ENCODE data around the gene HMGXB3. TPM values are rescaled to one million over a fixed set of nuclear protein-coding genes. Genes with fewer than 3 reads are reported as not detected.
A peak's percentile ranks its signal among the peaks of the same experiment; 100 is the strongest.

The HMGXB3 gene
- total and polyA plus RNA-seq, 2 of the 13 experiments (the other 11 are each of a cell fraction or from before 2014, with no cell fraction given) = 18.8 to 23.8 TPM

GRCh38 chr5:149988126-149988525 is 12.4 kb upstream of the HMGXB3 start:
- in situ Hi-C loops (cut with HindIII; ENCODE audit: extremely low pct_ligation_motif_present, low pct_unique_long_range_greater_than_20kb) (loop anchor here (5.0 to 25.0 kb wide), 3 partner anchors 36 to 351 kb away; no protein-coding TSS in a partner anchor), intact Hi-C loops (cut with micrococcal nuclease; ENCODE audit: unreplicated experiment) (no loop called here)
- Histone ChIP-seq H3K4me2 (ENCODE audit: low read depth, low read length) (no peak overlapping the region), H2AFZ (ENCODE audit: low read length) (no peak overlapping the region), H3K36me3 (replicated peaks in 1 of 2; ENCODE audit: control insufficient read depth in 1 of 2, insufficient read depth in 2 of 2, low read length in 2 of 2) (no peaks in the 10 kb centered on the region), H4K20me1 (ENCODE audit: insufficient read depth, low read length) (no peaks in the 10 kb centered on the region), H3K79me2 (ENCODE audit: insufficient read depth, low read length) (no peaks in the 10 kb centered on the region), H3K27me3 (ENCODE audit: control insufficient read depth in 1 of 2, insufficient read depth in 2 of 2, low read length in 2 of 2) (no peaks in the 10 kb centered on the region), H3K4me1 (ENCODE audit: insufficient read depth, low read length) (peaks cover 28% of the 10 kb centered on the region), H3K9me3 (ENCODE audit: low read length) (no peaks in the 10 kb centered on the region), H3K9ac (ENCODE audit: insufficient read depth, low read depth, low read length) (no peak overlapping the region), H3K27ac (ENCODE audit: extremely low read length, insufficient read depth, low read length) (no peak overlapping the region), H3K4me3 (replicated peaks in 1 of 3; ENCODE audit: insufficient read depth in 1 of 3, low read depth in 2 of 3, low read length in 3 of 3) (no peak overlapping the region)
- ATAC-seq (no peak), FAIRE-seq (no peak), DNase-seq (ENCODE audit: low spot score) (no peak)
- BruUV-seq (replicated peaks) = no TSS peak
- TF ChIP-seq CEBPB (IDR thresholded peaks at IDR 0.05; ENCODE audit: borderline replicate concordance, low read depth, low read length) (peak; percentile 38; the same call in 1 of the 2 replicates), CEBPG (CRISPR knock-in tag; IDR thresholded peaks at IDR 0.05) (peak; percentile 44; the same call in 1 of the 2 replicates), U2AF2 (IDR thresholded peaks at IDR 0.05; ENCODE audit: low read depth, low read length) (no peak), ZNF614 (CRISPR knock-in tag; IDR thresholded peaks at IDR 0.05; ENCODE audit: borderline replicate concordance) (no peak)
- ChIA-PET POLR2A (no interaction called here), CTCF (ENCODE audit: low intra/inter-chr PET ratio, low total read pairs) (no interaction called here)
- WGBS (ENCODE audit: low lambda C conversion rate) = 66% methylated on average over 5 of the region's 5 CpGs

DNA sequence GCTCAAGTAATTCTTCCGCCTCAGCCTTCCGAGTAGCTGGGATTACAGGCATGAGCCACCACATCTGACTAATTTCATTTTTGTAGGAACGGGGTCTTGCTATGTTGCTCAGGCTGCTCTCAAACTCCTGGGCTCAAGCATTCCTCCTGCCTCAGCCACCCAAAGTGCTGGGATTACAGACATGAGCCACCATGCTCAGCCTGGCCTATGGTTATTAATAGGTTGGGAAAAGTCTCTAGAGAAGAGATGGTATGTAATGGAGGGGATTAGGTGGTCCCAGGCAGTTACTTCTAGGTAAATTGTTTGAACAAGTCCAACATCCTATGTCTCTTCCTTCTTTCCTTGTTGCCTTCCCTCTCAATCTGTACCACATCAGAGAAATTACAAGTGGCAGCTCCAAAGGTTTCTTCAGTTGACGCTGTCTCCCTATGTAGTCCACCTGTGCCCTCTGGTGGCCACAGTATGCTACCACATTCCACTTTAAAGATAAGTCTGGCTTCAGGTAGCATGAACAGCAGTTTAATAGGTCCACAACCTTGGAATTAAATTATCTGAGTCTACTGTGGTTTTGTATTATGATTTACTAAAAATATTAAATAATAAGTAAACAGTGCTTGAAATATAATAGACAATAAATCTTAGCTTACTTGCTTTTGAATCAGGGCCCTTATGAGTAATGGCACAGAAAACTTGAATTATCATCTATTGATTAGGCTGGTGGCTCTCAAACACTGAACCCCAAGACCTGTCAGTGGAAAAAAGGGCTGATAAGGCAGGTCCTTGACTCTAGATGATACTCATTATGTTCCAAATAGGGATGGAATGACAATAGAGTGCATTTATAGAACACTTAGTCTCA is 9.8 kb upstream of the HMGXB3 start:
- Histone ChIP-seq H3K9ac (ENCODE audit: insufficient read depth, low read depth, low read length) (no peak overlapping the region), H3K9me3 (ENCODE audit: low read length) (no peaks in the 10 kb centered on the region), H3K79me2 (ENCODE audit: insufficient read depth, low read length) (no peaks in the 10 kb centered on the region), H2AFZ (ENCODE audit: low read length) (no peak overlapping the region), H3K4me1 (ENCODE audit: insufficient read depth, low read length) (peaks cover 19% of the 10 kb centered on the region), H3K27me3 (ENCODE audit: control insufficient read depth in 1 of 2, insufficient read depth in 2 of 2, low read length in 2 of 2) (no peaks in the 10 kb centered on the region), H4K20me1 (ENCODE audit: insufficient read depth, low read length) (no peaks in the 10 kb centered on the region), H3K27ac (ENCODE audit: extremely low read length, insufficient read depth, low read length) (no peak overlapping the region), H3K4me2 (ENCODE audit: low read depth, low read length) (no peak overlapping the region), H3K36me3 (replicated peaks in 1 of 2; ENCODE audit: control insufficient read depth in 1 of 2, insufficient read depth in 2 of 2, low read length in 2 of 2) (no peaks in the 10 kb centered on the region; a peak in 1 of 5 replicates), H3K4me3 (replicated peaks in 1 of 3; ENCODE audit: insufficient read depth in 1 of 3, low read depth in 2 of 3, low read length in 3 of 3) (no peak overlapping the region)
- intact Hi-C loops (cut with micrococcal nuclease; ENCODE audit: unreplicated experiment) (loop anchor here (1.0 to 5.0 kb wide), 5 partner anchors 30 to 156 kb away; partner anchors contain the start of gene SLC26A2), in situ Hi-C loops (cut with HindIII; ENCODE audit: extremely low pct_ligation_motif_present, low pct_unique_long_range_greater_than_20kb) (loop anchor here (10.0 to 25.0 kb wide), 2 partner anchors 56 to 353 kb away; no protein-coding TSS in a partner anchor)
- ChIA-PET CTCF (ENCODE audit: low intra/inter-chr PET ratio, low total read pairs) (interaction anchor here (1.1 to 3.7 kb wide), 7 partner anchors 40 to 157 kb away, joined by 3 to 27 read pairs (median 25); no protein-coding TSS in a partner anchor), POLR2A (interaction anchor here (0.6 to 1.1 kb wide), 3 partner anchors 10 to 39 kb away, joined by 4 read pairs; partner anchors contain the start of genes HMGXB3, SLC26A2 and TIGD6)
- ATAC-seq = peak; percentile 91
- BruUV-seq (replicated peaks) = no TSS peak
- DNase-seq (ENCODE audit: low spot score) = peak; percentile 76
- 50% methylated on average over 4 of the region's 4 CpGs for WGBS (ENCODE audit: low lambda C conversion rate)
- peak; percentile 86 for FAIRE-seq
- TF ChIP-seq CBX2 (IDR thresholded peaks at IDR 0.05; ENCODE audit: low read depth, low read length) (no peak), CBX2 (CRISPR knock-in tag; IDR thresholded peaks at IDR 0.05; ENCODE audit: low read depth) (no peak), ZNF30 (CRISPR knock-in tag; IDR thresholded peaks at IDR 0.05) (no peak), STAG1 (CRISPR knock-in tag; IDR thresholded peaks at IDR 0.05) (peak; percentile 96)
- TF ChIP-seq, protein P1, sequence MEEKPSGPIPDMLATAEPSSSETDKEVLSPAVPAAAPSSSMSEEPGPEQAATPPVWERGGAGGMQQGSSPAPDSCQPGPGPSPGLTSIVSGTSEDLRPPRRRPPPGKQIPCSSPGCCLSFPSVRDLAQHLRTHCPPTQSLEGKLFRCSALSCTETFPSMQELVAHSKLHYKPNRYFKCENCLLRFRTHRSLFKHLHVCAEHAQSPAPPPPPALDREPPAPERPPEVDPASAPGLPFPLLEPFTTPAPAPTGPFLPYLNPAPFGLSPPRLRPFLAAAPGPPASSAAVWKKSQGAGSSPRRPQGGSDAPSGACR (CRISPR knock-in tag; IDR thresholded peaks at IDR 0.05) = no peak
- TF ChIP-seq, protein P2, sequence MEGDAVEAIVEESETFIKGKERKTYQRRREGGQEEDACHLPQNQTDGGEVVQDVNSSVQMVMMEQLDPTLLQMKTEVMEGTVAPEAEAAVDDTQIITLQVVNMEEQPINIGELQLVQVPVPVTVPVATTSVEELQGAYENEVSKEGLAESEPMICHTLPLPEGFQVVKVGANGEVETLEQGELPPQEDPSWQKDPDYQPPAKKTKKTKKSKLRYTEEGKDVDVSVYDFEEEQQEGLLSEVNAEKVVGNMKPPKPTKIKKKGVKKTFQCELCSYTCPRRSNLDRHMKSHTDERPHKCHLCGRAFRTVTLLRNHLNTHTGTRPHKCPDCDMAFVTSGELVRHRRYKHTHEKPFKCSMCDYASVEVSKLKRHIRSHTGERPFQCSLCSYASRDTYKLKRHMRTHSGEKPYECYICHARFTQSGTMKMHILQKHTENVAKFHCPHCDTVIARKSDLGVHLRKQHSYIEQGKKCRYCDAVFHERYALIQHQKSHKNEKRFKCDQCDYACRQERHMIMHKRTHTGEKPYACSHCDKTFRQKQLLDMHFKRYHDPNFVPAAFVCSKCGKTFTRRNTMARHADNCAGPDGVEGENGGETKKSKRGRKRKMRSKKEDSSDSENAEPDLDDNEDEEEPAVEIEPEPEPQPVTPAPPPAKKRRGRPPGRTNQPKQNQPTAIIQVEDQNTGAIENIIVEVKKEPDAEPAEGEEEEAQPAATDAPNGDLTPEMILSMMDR (CRISPR knock-in tag; IDR thresholded peaks at IDR 0.05) = peak; percentile 93
- TF ChIP-seq, protein P3, sequence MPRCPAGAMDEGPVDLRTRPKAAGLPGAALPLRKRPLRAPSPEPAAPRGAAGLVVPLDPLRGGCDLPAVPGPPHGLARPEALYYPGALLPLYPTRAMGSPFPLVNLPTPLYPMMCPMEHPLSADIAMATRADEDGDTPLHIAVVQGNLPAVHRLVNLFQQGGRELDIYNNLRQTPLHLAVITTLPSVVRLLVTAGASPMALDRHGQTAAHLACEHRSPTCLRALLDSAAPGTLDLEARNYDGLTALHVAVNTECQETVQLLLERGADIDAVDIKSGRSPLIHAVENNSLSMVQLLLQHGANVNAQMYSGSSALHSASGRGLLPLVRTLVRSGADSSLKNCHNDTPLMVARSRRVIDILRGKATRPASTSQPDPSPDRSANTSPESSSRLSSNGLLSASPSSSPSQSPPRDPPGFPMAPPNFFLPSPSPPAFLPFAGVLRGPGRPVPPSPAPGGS (CRISPR knock-in tag; IDR thresholded peaks at IDR 0.05) = no peak
